Lower leg skin (tissue), 4 donors: ENCODE measurements around the gene TCP11. TPM values are rescaled to one million over a fixed set of nuclear protein-coding genes. Genes with fewer than 3 reads are reported as not detected.

ENCODE experiments used
- DNase-seq, 2 donors: peaks; one replicate each; pipeline ENCODE4 v3.0.0-alpha.2; 2019; ENCODE audit warnings: low spot score in 2 of 2
- H3K4me3 ChIP-seq: fragments of 200-600 bp; sonication (generic); 2 replicates; pipeline ENCODE4 v1.5.1; 2017; ENCODE audit warnings: mild to moderate bottlenecking, low read depth; ENCODE audit not compliant: poor library complexity, severe bottlenecking
- POLR2A ChIP-seq, 2 donors: fragments of 450-650 bp; IDR thresholded peaks; one replicate each; pipeline ENCODE4 v1.6.1; 2016 to 2017; ENCODE audit warnings: antibody characterized with exemption in 2 of 2, mild to moderate bottlenecking in 1 of 2, moderate library complexity in 1 of 2
- WGBS, 2 donors: methylation state at CpG; one replicate each; pipeline ENCODE4 v1.1.5; 2018; 5-methylcytosine and 5-hydroxymethylcytosine counted together
- intact Hi-C: fragments of 100-400 bp; cut with DNase I; formaldehyde crosslinking; loops from one replicate; pipeline ENCODE4 v1.15.0; 2023; ENCODE audit warnings: low total_unique reads
- total RNA-seq, 4 donors: library from RNA; depleted of rRNA; stranded (reverse); fragments of >200 nt; gene quantifications; one replicate each; pipeline ENCODE4 v1.1.0, GENCODE V29; 2016
- TF ChIP-seq, protein P1 (sequence below), 3 donors: fragments of 450-650 bp; IDR thresholded peaks; one replicate each; pipeline ENCODE4 v1.5.1; 2016; ENCODE audit warnings: antibody characterized with exemption in 3 of 3, mild to moderate bottlenecking in 3 of 3, moderate library complexity in 2 of 3

The TCP11 gene
- total RNA-seq, 4 donors from 2014 or later: 0.97 to 1.7 TPM; not detected in 2

DNA sequence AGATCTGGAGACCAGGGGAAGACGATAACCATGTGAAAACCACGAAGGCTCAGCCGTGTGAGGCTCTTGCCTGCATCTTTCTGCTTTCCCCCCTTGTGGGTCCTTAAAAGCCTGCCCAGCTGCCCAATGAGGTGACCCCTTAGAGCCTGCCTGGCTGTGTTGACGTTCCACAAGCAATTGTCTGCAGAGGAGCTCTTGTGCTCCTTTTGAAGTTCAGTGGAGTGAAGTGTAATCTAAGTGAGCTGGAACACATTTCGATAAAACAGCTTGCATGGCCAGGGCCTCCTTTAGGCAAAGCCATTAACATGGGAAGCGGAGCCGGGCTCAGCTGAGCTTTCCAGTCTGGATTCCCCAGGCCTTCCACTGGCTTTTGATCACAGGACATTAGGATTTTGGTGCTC, 27.3 kb upstream of the TCP11 start:
- H3K4me3 ChIP-seq: no peak overlapping the region
- intact Hi-C loops: no loop called here
- peak in 1 of 2 donors; percentile 62 for DNase-seq
- no peak for TF ChIP-seq POLR2A (IDR thresholded peaks at IDR 0.05)
- TF ChIP-seq, protein P1, sequence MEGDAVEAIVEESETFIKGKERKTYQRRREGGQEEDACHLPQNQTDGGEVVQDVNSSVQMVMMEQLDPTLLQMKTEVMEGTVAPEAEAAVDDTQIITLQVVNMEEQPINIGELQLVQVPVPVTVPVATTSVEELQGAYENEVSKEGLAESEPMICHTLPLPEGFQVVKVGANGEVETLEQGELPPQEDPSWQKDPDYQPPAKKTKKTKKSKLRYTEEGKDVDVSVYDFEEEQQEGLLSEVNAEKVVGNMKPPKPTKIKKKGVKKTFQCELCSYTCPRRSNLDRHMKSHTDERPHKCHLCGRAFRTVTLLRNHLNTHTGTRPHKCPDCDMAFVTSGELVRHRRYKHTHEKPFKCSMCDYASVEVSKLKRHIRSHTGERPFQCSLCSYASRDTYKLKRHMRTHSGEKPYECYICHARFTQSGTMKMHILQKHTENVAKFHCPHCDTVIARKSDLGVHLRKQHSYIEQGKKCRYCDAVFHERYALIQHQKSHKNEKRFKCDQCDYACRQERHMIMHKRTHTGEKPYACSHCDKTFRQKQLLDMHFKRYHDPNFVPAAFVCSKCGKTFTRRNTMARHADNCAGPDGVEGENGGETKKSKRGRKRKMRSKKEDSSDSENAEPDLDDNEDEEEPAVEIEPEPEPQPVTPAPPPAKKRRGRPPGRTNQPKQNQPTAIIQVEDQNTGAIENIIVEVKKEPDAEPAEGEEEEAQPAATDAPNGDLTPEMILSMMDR (IDR thresholded peaks at IDR 0.05): no peak
- WGBS, 2 donors: 75 to 84% methylated on average over 7 of the region's 7 CpGs

DNA sequence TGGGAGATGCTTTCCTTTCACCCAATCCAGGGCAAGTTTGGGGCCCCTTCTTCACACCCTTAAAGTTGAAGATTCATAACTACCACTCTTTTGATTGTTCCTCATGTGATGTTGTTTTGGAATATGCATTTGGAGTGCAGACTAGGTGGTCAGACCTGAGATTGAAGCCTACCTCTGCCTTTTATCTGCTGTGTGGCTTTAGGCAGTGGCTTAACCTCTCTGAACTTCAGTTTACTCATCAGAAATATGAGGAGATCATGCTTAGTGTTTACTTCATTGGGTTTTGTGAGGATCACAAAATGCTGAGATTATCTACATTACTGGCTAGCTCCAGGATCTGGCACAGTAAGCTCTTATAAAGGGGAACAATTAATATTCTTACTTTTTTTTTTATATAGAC, 26.4 kb upstream of the TCP11 start:
- TF ChIP-seq, protein P1 (IDR thresholded peaks at IDR 0.05): no peak
- TF ChIP-seq POLR2A (IDR thresholded peaks at IDR 0.05): no peak
- H3K4me3 ChIP-seq: no peak overlapping the region
- no peak for DNase-seq
- intact Hi-C loops: no loop called here

DNA sequence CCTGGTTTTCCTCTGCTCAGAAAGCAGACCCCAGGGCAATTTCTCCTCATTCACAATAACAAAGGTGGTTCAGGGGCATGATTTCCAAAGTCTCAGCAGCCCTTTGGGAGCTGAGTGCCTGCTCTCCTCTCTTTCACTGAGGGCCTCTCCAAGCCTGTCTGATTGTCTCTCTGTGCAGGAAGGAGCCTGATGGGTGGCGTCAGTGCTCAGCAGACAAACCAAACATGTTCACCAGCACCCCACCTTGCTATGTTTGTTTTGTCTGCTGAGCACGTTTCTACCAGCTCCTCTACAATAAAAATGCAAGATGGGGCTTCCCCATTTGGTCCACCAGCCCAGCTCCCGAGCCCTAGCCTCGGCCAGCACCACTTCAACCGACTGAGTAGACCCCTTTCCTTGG, 25.4 kb upstream of the TCP11 start:
- 69 to 75% methylated on average over 5 of the region's 5 CpGs for WGBS, 2 donors
- H3K4me3 ChIP-seq: no peak overlapping the region
- TF ChIP-seq, protein P1 (IDR thresholded peaks at IDR 0.05): no peak
- TF ChIP-seq POLR2A (IDR thresholded peaks at IDR 0.05): no peak
- DNase-seq: no peak
- intact Hi-C loops: no loop called here

DNA sequence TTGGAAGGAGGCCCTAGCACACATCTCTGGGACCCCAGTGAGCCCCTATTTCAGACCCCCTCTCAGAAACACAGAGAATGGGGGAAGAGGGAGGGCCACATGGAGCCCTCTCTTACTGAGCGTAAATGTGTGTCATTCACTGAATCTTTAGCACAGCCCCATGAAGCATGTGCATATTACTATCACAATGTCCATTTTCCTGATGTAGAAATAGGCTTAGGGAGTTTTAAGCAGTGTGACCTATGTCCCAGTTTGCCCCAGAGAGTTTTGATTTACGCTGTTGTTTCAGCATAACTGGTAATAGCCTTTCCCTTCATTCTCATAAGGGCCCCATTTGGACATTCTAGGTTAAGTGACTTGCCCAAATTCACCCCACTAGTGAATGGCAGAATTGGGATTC, 25.0 kb upstream of the TCP11 start:
- no peak for TF ChIP-seq POLR2A (IDR thresholded peaks at IDR 0.05)
- TF ChIP-seq, protein P1 (IDR thresholded peaks at IDR 0.05): no peak
- no peak overlapping the region for H3K4me3 ChIP-seq
- WGBS, 2 donors: 90 to 91% methylated on average over 2 of the region's 2 CpGs
- intact Hi-C loops: no loop called here
- no peak for DNase-seq

DNA sequence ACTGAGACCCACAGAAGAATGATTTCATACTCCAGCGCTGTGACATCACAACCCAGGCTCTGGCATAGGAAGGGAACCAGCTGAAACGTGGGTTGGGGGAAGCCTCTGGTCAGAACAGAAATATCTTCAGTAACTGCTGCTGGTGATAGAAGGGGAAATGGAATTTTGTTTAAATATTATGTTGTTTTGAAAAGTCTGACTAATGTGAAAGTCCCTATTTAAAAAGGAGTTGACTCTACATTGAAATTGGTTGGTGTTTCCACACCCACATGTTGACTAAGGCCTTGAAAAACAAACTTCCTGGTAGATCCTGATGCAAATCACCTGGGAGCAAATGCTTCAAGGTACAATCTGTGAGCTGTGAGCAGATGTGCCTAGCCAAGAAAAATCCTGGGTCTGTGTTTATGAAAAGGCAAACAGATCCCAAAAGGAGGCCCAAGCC, 24.5 kb upstream of the TCP11 start:
- H3K4me3 ChIP-seq: no peak overlapping the region
- intact Hi-C loops: no loop called here
- no peak for TF ChIP-seq POLR2A (IDR thresholded peaks at IDR 0.05)
- TF ChIP-seq, protein P1 (IDR thresholded peaks at IDR 0.05): no peak
- 67 to 80% methylated on average over 2 of the region's 2 CpGs for WGBS, 2 donors
- DNase-seq: no peak

DNA sequence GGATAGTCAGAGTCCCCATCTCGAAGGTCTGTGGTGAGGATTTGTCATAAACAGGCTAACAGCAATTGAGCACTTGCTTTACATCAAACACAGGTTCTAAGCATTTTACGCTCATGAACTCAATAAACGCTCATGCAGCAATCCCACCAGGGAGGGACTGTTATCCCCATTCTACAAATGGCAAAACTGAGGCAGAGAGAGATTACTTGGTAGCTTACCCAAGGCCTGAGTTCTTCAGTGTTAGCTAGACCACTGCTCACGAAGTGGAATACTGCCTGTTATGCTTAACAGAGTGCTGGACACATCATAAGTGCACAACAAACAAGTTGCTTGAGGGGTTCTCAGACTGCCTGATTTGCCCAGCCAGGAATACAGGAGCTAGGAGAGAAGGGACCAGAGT, 23.7 kb upstream of the TCP11 start:
- H3K4me3 ChIP-seq: no peak overlapping the region
- TF ChIP-seq, protein P1 (IDR thresholded peaks at IDR 0.05): no peak
- TF ChIP-seq POLR2A (IDR thresholded peaks at IDR 0.05): no peak
- intact Hi-C loops: no loop called here
- DNase-seq: no peak
- 89 to 90% methylated on average over 4 of the region's 4 CpGs for WGBS, 2 donors
